HEK293 (cell line): ENCODE results near the gene MSLN.

Source experiments
- ZEB2 ChIP-seq: fragments of 450-650 bp; formaldehyde crosslinking; IDR thresholded peaks from 2 replicates; pipeline ENCODE4 v1.5.1; 2016; ENCODE audit warnings: missing biosample characterization, missing genetic modification characterization
- ZNF114 ChIP-seq: fragments of 450-650 bp; formaldehyde crosslinking; IDR thresholded peaks from 2 replicates; pipeline ENCODE4 v1.5.0; 2017; ENCODE audit warnings: missing biosample characterization, missing genetic modification characterization
- ZNF146 ChIP-seq: fragments of 450-650 bp; formaldehyde crosslinking; IDR thresholded peaks from 2 replicates; pipeline ENCODE4 v1.5.1; 2016; ENCODE audit warnings: missing biosample characterization, missing genetic modification characterization
- ZNF354C ChIP-seq: fragments of 450-650 bp; formaldehyde crosslinking; IDR thresholded peaks from 2 replicates; pipeline ENCODE4 v1.5.1; 2016; ENCODE audit warnings: missing biosample characterization, missing genetic modification characterization, low read depth, borderline replicate concordance
- ZNF48 ChIP-seq: fragments of 450-650 bp; formaldehyde crosslinking; IDR thresholded peaks from 2 replicates; pipeline ENCODE4 v1.5.1; 2016; ENCODE audit warnings: missing biosample characterization, missing genetic modification characterization
- ZNF585B ChIP-seq: fragments of 450-650 bp; formaldehyde crosslinking; IDR thresholded peaks from 2 replicates; pipeline ENCODE4 v1.5.1; 2016; ENCODE audit warnings: missing biosample characterization, missing genetic modification characterization
- ZNF747 ChIP-seq: fragments of 450-650 bp; formaldehyde crosslinking; IDR thresholded peaks from 2 replicates; pipeline ENCODE4 v1.5.1; 2016; ENCODE audit warnings: missing biosample characterization, missing genetic modification characterization
- ZNF843 ChIP-seq: fragments of 450-650 bp; formaldehyde crosslinking; IDR thresholded peaks from 2 replicates; pipeline ENCODE4 v1.5.1; 2016; ENCODE audit warnings: missing biosample characterization, missing genetic modification characterization
- TF ChIP-seq, protein P1 (sequence below): fragments of 450-650 bp; formaldehyde crosslinking; IDR thresholded peaks from 2 replicates; pipeline ENCODE4 v1.5.1; 2016; ENCODE audit warnings: missing biosample characterization, missing genetic modification characterization, borderline replicate concordance
- TF ChIP-seq, protein P2 (sequence below): fragments of 450-650 bp; formaldehyde crosslinking; IDR thresholded peaks from 2 replicates; pipeline ENCODE4 v1.5.1; 2016; ENCODE audit warnings: missing biosample characterization, missing genetic modification characterization
- TF ChIP-seq, protein P3 (sequence below): fragments of 450-650 bp; formaldehyde crosslinking; IDR thresholded peaks from 2 replicates; pipeline ENCODE4 v1.5.1; 2016; ENCODE audit warnings: missing biosample characterization, missing genetic modification characterization, low read depth
- TF ChIP-seq, protein P4 (sequence below): fragments of 450-650 bp; IDR thresholded peaks from 2 replicates; pipeline ENCODE4 v1.5.1; 2018; ENCODE audit warnings: missing biosample characterization, mild to moderate bottlenecking, missing genetic modification characterization

DNA sequence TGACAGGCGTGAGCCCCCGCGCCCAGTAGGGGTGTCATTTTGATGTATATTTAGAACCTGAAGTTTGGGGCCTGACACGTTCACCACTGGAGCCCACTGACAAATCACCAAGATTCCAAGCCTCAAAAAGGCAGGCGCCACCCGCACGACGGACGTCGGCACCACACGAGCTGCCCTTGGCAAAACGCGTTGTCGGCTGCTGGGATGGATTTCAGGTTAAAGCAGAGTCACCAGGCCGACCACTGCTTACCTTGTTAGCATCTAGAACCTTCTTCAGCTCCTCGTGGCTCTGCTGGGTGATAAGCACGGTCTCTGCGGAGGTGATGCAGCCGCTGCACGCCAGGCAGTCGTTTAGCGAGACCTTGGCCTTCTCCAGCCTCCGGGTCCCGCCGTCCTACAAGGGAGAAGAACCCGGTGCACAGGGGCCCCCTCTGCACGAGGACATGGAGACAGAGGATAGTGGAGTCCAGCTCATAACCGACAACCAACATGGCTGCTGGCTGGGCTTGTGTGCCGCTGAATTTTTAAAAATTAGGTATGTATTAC lies 23.5 kb upstream of the MSLN start:
- TF ChIP-seq, protein P1, sequence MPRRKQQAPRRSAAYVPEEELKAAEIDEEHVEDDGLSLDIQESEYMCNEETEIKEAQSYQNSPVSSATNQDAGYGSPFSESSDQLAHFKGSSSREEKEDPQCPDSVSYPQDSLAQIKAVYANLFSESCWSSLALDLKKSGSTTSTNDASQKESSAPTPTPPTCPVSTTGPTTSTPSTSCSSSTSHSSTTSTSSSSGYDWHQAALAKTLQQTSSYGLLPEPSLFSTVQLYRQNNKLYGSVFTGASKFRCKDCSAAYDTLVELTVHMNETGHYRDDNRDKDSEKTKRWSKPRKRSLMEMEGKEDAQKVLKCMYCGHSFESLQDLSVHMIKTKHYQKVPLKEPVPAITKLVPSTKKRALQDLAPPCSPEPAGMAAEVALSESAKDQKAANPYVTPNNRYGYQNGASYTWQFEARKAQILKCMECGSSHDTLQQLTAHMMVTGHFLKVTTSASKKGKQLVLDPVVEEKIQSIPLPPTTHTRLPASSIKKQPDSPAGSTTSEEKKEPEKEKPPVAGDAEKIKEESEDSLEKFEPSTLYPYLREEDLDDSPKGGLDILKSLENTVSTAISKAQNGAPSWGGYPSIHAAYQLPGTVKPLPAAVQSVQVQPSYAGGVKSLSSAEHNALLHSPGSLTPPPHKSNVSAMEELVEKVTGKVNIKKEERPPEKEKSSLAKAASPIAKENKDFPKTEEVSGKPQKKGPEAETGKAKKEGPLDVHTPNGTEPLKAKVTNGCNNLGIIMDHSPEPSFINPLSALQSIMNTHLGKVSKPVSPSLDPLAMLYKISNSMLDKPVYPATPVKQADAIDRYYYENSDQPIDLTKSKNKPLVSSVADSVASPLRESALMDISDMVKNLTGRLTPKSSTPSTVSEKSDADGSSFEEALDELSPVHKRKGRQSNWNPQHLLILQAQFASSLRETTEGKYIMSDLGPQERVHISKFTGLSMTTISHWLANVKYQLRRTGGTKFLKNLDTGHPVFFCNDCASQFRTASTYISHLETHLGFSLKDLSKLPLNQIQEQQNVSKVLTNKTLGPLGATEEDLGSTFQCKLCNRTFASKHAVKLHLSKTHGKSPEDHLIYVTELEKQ = no peak
- TF ChIP-seq ZNF843 (tag by site-specific recombination) (no peak), ZNF146 (tag by site-specific recombination) (no peak), ZNF114 (tag by site-specific recombination) (no peak), ZEB2 (tag by site-specific recombination) (no peak), ZNF48 (tag by site-specific recombination) (no peak), ZNF747 (tag by site-specific recombination) (no peak), ZNF354C (tag by site-specific recombination) (no peak), ZNF585B (tag by site-specific recombination) (no peak)
- TF ChIP-seq, protein P2, sequence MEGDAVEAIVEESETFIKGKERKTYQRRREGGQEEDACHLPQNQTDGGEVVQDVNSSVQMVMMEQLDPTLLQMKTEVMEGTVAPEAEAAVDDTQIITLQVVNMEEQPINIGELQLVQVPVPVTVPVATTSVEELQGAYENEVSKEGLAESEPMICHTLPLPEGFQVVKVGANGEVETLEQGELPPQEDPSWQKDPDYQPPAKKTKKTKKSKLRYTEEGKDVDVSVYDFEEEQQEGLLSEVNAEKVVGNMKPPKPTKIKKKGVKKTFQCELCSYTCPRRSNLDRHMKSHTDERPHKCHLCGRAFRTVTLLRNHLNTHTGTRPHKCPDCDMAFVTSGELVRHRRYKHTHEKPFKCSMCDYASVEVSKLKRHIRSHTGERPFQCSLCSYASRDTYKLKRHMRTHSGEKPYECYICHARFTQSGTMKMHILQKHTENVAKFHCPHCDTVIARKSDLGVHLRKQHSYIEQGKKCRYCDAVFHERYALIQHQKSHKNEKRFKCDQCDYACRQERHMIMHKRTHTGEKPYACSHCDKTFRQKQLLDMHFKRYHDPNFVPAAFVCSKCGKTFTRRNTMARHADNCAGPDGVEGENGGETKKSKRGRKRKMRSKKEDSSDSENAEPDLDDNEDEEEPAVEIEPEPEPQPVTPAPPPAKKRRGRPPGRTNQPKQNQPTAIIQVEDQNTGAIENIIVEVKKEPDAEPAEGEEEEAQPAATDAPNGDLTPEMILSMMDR (tag by site-specific recombination) = no peak
- TF ChIP-seq, protein P3, sequence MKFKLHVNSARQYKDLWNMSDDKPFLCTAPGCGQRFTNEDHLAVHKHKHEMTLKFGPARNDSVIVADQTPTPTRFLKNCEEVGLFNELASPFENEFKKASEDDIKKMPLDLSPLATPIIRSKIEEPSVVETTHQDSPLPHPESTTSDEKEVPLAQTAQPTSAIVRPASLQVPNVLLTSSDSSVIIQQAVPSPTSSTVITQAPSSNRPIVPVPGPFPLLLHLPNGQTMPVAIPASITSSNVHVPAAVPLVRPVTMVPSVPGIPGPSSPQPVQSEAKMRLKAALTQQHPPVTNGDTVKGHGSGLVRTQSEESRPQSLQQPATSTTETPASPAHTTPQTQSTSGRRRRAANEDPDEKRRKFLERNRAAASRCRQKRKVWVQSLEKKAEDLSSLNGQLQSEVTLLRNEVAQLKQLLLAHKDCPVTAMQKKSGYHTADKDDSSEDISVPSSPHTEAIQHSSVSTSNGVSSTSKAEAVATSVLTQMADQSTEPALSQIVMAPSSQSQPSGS = no peak
- TF ChIP-seq, protein P4, sequence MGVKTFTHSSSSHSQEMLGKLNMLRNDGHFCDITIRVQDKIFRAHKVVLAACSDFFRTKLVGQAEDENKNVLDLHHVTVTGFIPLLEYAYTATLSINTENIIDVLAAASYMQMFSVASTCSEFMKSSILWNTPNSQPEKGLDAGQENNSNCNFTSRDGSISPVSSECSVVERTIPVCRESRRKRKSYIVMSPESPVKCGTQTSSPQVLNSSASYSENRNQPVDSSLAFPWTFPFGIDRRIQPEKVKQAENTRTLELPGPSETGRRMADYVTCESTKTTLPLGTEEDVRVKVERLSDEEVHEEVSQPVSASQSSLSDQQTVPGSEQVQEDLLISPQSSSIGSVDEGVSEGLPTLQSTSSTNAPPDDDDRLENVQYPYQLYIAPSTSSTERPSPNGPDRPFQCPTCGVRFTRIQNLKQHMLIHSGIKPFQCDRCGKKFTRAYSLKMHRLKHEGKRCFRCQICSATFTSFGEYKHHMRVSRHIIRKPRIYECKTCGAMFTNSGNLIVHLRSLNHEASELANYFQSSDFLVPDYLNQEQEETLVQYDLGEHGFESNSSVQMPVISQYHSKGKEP = no peak
